Activated CD4-positive, CD25-positive, alpha-beta regulatory T cell treated with anti-CD3 and anti-CD28 coated beads, Interleukin-2, amount 50 U/mL, for 72 hours (primary cell): Measurements from ENCODE around the gene UFD1.
A peak's percentile ranks its signal among the peaks of the same experiment; 100 is the strongest.

ENCODE experiments used
- DNase-seq: peaks from one replicate; pipeline ENCODE4 v3.0.0; 2021

UFD1 gene

GRCh38 chr22:19494676-19495173, 15.7 kb upstream of the UFD1 start:
- no peak for DNase-seq

GRCh38 chr22:19494001-19494560, 15.1 kb upstream of the UFD1 start:
- no peak for DNase-seq

GRCh38 chr22:19492504-19493174, 13.6 kb upstream of the UFD1 start:
- no peak for DNase-seq

- no peak for DNase-seq
These were observed 11.7 kb upstream of the UFD1 start for GRCh38 chr22:19490628-19491230.

- no peak for DNase-seq
These were observed 10.2 kb upstream of the UFD1 start for GRCh38 chr22:19488884-19489843.

GRCh38 chr22:19488285-19488684, 9.3 kb upstream of the UFD1 start:
- DNase-seq, result no peak

- no peak for DNase-seq
These were observed 4.7 kb upstream of the UFD1 start for GRCh38 chr22:19483481-19484244.

- DNase-seq, result no peak
These were observed 3.3 kb upstream of the UFD1 start for GRCh38 chr22:19482297-19482696.

- no peak for DNase-seq
These were observed 1.8 kb upstream of the UFD1 start for GRCh38 chr22:19480789-19481188.

- DNase-seq, result no peak
These were observed 1.2 kb upstream of the UFD1 start for GRCh38 chr22:19480173-19480568.

GRCh38 chr22:19479355-19480172, 571 bp upstream of the UFD1 start, which contains the start of gene CDC45:
Gene CDC45 (plus strand): TSS chr22:19479920. CDS start chr22:19479969, 49 bp downstream.
- peak; percentile 87 for DNase-seq

- no peak for DNase-seq
These were observed 720 bp downstream of the UFD1 start for GRCh38 chr22:19478045-19478900.

- DNase-seq, result no peak
These were observed 1.5 kb downstream of the UFD1 start for GRCh38 chr22:19477321-19478044.

- DNase-seq, result no peak
These were observed 3.0 kb downstream of the UFD1 start for GRCh38 chr22:19476023-19476422.

- DNase-seq, result no peak
These were observed 5.4 kb downstream of the UFD1 start for GRCh38 chr22:19473578-19473977.

- DNase-seq, result no peak
These were observed 6.8 kb downstream of the UFD1 start for GRCh38 chr22:19472233-19472632.

GRCh38 chr22:19471572-19471971, 7.4 kb downstream of the UFD1 start:
- no peak for DNase-seq

GRCh38 chr22:19470010-19470409, 9.0 kb downstream of the UFD1 start:
- no peak for DNase-seq

- DNase-seq, result no peak
These were observed 9.6 kb downstream of the UFD1 start for GRCh38 chr22:19469421-19469820.

- no peak for DNase-seq
These were observed 11.1 kb downstream of the UFD1 start for GRCh38 chr22:19467912-19468311.
